Measurements from ENCODE around the gene RNF13. TPM values are rescaled to one million over a fixed set of nuclear protein-coding genes. Genes with fewer than 3 reads are reported as not detected.

The RNF13 gene
- total and polyA plus RNA-seq, 3 donors from 2014 or later = 41.7 to 85.0 (median 81.8) TPM

DNA sequence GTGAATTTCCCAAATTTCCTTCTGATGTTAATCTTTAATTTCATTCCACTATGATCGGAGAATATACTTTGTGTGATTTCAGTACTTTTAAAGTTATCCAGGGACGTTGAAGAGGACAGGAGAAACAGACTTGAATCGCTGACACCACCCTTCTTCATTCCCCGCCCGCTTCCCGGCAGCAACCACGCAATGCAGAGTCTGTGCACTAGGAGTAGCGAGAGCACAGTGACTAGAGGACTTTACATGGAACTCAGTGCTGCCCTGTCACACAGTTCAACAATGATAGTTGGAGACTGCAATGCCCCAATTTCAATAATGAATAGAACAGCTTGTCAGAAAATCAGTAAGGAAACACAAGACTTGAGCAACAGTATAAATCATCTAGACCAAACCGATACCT is 73.9 kb downstream of the RNF13 start:
- Histone ChIP-seq H3K4me1 (no peaks in the 10 kb centered on the region), H3K9me3 (no peaks in the 10 kb centered on the region), H3K36me3 (ENCODE audit: low read depth, missing control alignments) (no peaks in the 10 kb centered on the region), H3K4me3 (no peak overlapping the region), H3K27ac (no peak overlapping the region), H3K27me3 (no peaks in the 10 kb centered on the region)
- no peak for TF ChIP-seq POLR2A (IDR thresholded peaks at IDR 0.05)
- no peak for DNase-seq
- intact Hi-C loops (cut with DNase I; ENCODE audit: low total_unique reads) = no loop called here
- 84 to 89% methylated on average over 9 of the region's 9 CpGs for WGBS, 2 donors

DNA sequence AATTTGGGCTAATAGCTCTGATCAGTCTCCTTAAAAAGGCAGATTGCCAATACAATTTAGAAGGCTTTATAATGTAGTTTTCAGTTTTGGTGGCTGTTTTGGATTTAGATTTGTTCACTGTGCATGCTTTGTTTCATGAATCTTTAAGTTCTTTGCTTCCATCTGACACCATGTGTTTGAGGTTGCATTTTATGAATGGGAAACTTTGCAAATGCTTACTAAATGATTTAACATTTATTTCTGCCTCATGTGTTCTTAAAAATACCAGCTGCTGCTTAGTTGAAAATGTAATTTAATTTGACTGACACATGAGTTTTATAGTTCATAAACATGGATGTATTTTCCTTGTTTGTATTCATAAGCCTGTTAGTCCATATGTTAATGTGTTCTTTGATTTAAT is 78.6 kb downstream of the RNF13 start:
- peaks cover 10% of the 10 kb centered on the region for H3K4me1 ChIP-seq
- no peak for DNase-seq
- H3K9me3 ChIP-seq = no peaks in the 10 kb centered on the region
- intact Hi-C loops (cut with DNase I; ENCODE audit: low total_unique reads) = no loop called here
- H3K27ac ChIP-seq = no peak overlapping the region
- H3K4me3 ChIP-seq = no peak overlapping the region
- H3K27me3 ChIP-seq = no peaks in the 10 kb centered on the region
- no peaks in the 10 kb centered on the region for H3K36me3 ChIP-seq (ENCODE audit: low read depth, missing control alignments)
- TF ChIP-seq POLR2A (IDR thresholded peaks at IDR 0.05) = no peak
- TF ChIP-seq, protein P1, sequence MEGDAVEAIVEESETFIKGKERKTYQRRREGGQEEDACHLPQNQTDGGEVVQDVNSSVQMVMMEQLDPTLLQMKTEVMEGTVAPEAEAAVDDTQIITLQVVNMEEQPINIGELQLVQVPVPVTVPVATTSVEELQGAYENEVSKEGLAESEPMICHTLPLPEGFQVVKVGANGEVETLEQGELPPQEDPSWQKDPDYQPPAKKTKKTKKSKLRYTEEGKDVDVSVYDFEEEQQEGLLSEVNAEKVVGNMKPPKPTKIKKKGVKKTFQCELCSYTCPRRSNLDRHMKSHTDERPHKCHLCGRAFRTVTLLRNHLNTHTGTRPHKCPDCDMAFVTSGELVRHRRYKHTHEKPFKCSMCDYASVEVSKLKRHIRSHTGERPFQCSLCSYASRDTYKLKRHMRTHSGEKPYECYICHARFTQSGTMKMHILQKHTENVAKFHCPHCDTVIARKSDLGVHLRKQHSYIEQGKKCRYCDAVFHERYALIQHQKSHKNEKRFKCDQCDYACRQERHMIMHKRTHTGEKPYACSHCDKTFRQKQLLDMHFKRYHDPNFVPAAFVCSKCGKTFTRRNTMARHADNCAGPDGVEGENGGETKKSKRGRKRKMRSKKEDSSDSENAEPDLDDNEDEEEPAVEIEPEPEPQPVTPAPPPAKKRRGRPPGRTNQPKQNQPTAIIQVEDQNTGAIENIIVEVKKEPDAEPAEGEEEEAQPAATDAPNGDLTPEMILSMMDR (IDR thresholded peaks at IDR 0.05) = no peak

- intact Hi-C loops (cut with DNase I; ENCODE audit: low total_unique reads) = no loop called here
Measured at GRCh38 chr3:149892371-149892770, 79.4 kb downstream of the RNF13 start.

GRCh38 chr3:149894205-149894604 is 81.2 kb downstream of the RNF13 start:
- no peak overlapping the region for H3K4me3 ChIP-seq
- TF ChIP-seq, protein P1 (IDR thresholded peaks at IDR 0.05) = no peak
- no peak for TF ChIP-seq POLR2A (IDR thresholded peaks at IDR 0.05)
- no peak for DNase-seq
- H3K27me3 ChIP-seq = no peaks in the 10 kb centered on the region
- intact Hi-C loops (cut with DNase I; ENCODE audit: low total_unique reads) = no loop called here
- H3K27ac ChIP-seq = no peak overlapping the region
- H3K36me3 ChIP-seq (ENCODE audit: low read depth, missing control alignments) = no peaks in the 10 kb centered on the region
- peaks cover 24% of the 10 kb centered on the region for H3K4me1 ChIP-seq
- H3K9me3 ChIP-seq = no peaks in the 10 kb centered on the region

More at GRCh38 chr3:149892371-149892770, 79.4 kb downstream of the RNF13 start:
- no peak for DNase-seq
- peaks cover 10% of the 10 kb centered on the region for H3K4me1 ChIP-seq
- WGBS, 2 donors = 95 to 96% methylated on average over 10 of the region's 10 CpGs
- no peak overlapping the region for H3K27ac ChIP-seq
- no peaks in the 10 kb centered on the region for H3K9me3 ChIP-seq
- H3K36me3 ChIP-seq (ENCODE audit: low read depth, missing control alignments) = no peaks in the 10 kb centered on the region
- H3K4me3 ChIP-seq = no peak overlapping the region
- no peaks in the 10 kb centered on the region for H3K27me3 ChIP-seq
- TF ChIP-seq, protein P1 (IDR thresholded peaks at IDR 0.05) = no peak
- TF ChIP-seq POLR2A (IDR thresholded peaks at IDR 0.05) = no peak

DNA sequence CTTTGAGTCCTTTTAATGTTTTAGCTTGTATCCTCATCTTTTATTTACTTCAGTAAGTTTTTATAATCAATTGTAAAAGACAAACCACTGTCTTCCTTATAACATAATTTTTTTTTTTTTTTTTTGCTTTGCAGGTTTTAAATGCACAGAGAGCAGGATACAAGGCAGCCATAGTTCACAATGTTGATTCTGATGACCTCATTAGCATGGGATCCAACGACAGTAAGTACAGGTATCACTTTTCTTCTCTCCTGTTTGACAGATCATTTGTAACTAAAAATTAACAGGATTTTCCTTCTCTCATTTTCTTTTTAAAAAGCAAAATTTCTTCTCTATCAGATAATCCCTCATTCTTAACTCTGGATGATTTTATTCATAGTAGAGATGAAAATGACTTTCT is 82.3 kb downstream of the RNF13 start:
- TF ChIP-seq, protein P1 (IDR thresholded peaks at IDR 0.05) = no peak
- TF ChIP-seq POLR2A (IDR thresholded peaks at IDR 0.05) = no peak
- 61 to 69% methylated on average over 1 of the region's 1 CpG for WGBS, 2 donors
- no peak for DNase-seq
- Histone ChIP-seq H3K27ac (no peak overlapping the region), H3K9me3 (no peaks in the 10 kb centered on the region), H3K4me3 (no peak overlapping the region), H3K4me1 (peaks cover 27% of the 10 kb centered on the region), H3K36me3 (ENCODE audit: low read depth, missing control alignments) (no peaks in the 10 kb centered on the region), H3K27me3 (no peaks in the 10 kb centered on the region)
- intact Hi-C loops (cut with DNase I; ENCODE audit: low total_unique reads) = no loop called here
